GM23248 (cell line): Measurements from ENCODE around the gene STAMBP. TPM values are rescaled to one million over a fixed set of nuclear protein-coding genes. Genes with fewer than 3 reads are reported as not detected.

Experiments used
- DNase-seq: peaks from one replicate; pipeline ENCODE4 v3.0.0-alpha.2; 2015
- H2AFZ ChIP-seq: fragments of 200-600 bp; sonication (generic); 2 replicates; pipeline ENCODE4 v1.6.1; 2016; ENCODE audit warnings: antibody characterized with exemption
- H3F3A ChIP-seq: fragments of 200-600 bp; sonication (generic); 2 replicates; pipeline ENCODE4 v1.6.1; 2016; ENCODE audit warnings: mild to moderate bottlenecking, antibody characterized with exemption, mixed run types; ENCODE audit not compliant: insufficient read depth
- H3K27ac ChIP-seq: fragments of 200-600 bp; sonication (generic); 2 replicates; pipeline ENCODE4 v1.5.1; 2016; ENCODE audit warnings: mild to moderate bottlenecking
- H3K27me3 ChIP-seq: fragments of 200-600 bp; sonication (generic); replicated peaks from 2 replicates; pipeline ENCODE4 v1.6.1; 2016; ENCODE audit warnings: mild to moderate bottlenecking; ENCODE audit not compliant: insufficient read depth
- H3K36me3 ChIP-seq: fragments of 200-600 bp; sonication (generic); 2 replicates; pipeline ENCODE4 v1.6.1; 2016; ENCODE audit warnings: low read depth, mild to moderate bottlenecking
- H3K4me1 ChIP-seq: fragments of 200-600 bp; sonication (generic); 2 replicates; pipeline ENCODE4 v1.6.1; 2016; ENCODE audit warnings: mild to moderate bottlenecking; ENCODE audit not compliant: insufficient read depth
- H3K4me2 ChIP-seq: fragments of 200-600 bp; sonication (generic); one replicate; pipeline ENCODE4 v1.6.1; 2016; ENCODE audit warnings: mild to moderate bottlenecking; ENCODE audit not compliant: unreplicated experiment
- H3K4me3 ChIP-seq: fragments of 200-600 bp; sonication (generic); 2 replicates; pipeline ENCODE4 v1.5.1; 2016; ENCODE audit warnings: mild to moderate bottlenecking
- H3K79me2 ChIP-seq: fragments of 200-600 bp; sonication (generic); 2 replicates; pipeline ENCODE4 v1.6.1; 2016; ENCODE audit warnings: mild to moderate bottlenecking; ENCODE audit not compliant: insufficient read depth
- H3K9ac ChIP-seq: fragments of 200-600 bp; sonication (generic); 2 replicates; pipeline ENCODE4 v1.6.1; 2016; ENCODE audit warnings: mild to moderate bottlenecking
- H3K9me2 ChIP-seq: fragments of 200-600 bp; sonication (generic); 2 replicates; pipeline ENCODE4 v1.6.1; 2016; ENCODE audit warnings: mixed run types, mild to moderate bottlenecking, moderate library complexity; ENCODE audit not compliant: insufficient read depth
- H3K9me3 ChIP-seq: fragments of 200-600 bp; sonication (generic); one replicate; pipeline ENCODE4 v1.6.1; 2017; ENCODE audit warnings: low read depth
- H4K20me1 ChIP-seq: fragments of 200-600 bp; sonication (generic); 2 replicates; pipeline ENCODE4 v1.6.0; 2016; ENCODE audit not compliant: insufficient read depth
- EZH2 ChIP-seq: fragments of 200-600 bp; sonication (generic); IDR thresholded peaks from 2 replicates; pipeline ENCODE4 v1.6.1; 2018; ENCODE audit warnings: antibody characterized with exemption, mild to moderate bottlenecking; ENCODE audit not compliant: insufficient read depth, poor library complexity, severe bottlenecking
- EZH2phosphoT487 ChIP-seq: fragments of 200-600 bp; sonication (generic); IDR thresholded peaks from 2 replicates; pipeline ENCODE4 v1.6.1; 2018; ENCODE audit warnings: antibody characterized with exemption, moderate library complexity, mild to moderate bottlenecking, low read depth; ENCODE audit not compliant: insufficient read depth
- WGBS, 2 experiments: methylation state at CpG; one replicate each; pipeline ENCODE4 v1.1.6; 2015 to 2017; ENCODE audit warnings: low lambda C conversion rate in 2 of 2, low coverage in 1 of 2; ENCODE audit errors: missing lambda C conversion rate in 2 of 2; 5-methylcytosine and 5-hydroxymethylcytosine counted together
- in situ Hi-C: fragments of 300-500 bp; cut with MboI; formaldehyde crosslinking; loops from 2 replicates; pipeline ENCODE4 v1.15.0; 2020
- polyA plus RNA-seq: library from polyadenylated mRNA; unstranded; fragments of >200 nt; fragmentation: Nextera tagmentation; extraction: Ambion mirVana; gene quantifications from 2 replicates; pipeline ENCODE4 v1.2.1, GENCODE V29; 2016
- total RNA-seq: library from RNA; depleted of rRNA; stranded (reverse); fragments of >200 nt; shearing (Covaris generic); gene quantifications from 2 replicates; pipeline ENCODE4 v1.2.3, GENCODE V29; 2014

The STAMBP gene
- total and polyA plus RNA-seq, 2 experiments from 2014 or later = 24.4 to 35.9 TPM

DNA sequence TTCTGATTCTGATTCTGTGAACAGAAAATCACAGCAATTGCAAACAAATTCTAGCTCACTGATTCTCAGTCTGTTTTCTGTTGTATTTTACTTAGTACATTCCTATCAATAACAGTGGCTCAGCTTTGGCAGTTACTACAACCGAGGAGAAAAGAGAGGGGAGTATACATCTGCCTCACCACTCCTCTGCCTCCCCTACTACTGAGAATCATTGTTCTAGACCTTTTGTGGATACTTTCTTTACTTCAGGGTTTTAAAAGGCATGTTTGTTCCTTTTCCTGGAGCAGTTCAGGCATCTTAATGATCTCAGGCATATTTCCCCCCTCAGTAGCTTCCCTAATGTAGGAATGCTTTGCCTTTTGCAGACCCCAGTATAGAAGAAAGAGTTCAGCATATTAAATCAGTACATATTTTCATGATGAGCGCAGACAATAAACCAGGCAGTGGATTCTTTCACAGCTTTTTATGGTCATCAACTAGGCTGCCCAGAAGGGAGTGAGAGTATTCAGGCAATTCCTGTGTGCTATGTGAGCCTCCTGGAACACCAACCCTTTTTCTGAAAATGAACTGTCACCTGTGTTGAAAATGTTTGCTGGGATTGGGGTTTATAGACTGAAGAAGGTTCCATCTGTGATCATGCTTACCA lies 10.3 kb downstream of the STAMBP start:
- 56 to 62% methylated on average over 2 of the region's 2 CpGs for WGBS, 2 experiments
- TF ChIP-seq EZH2phosphoT487 (no peak), EZH2 (no peak)
- in situ Hi-C loops = no loop called here
- peaks cover 18% of the 10 kb centered on the region for H3F3A ChIP-seq
- no peak overlapping the region for H3K4me2 ChIP-seq
- H4K20me1 ChIP-seq = no peaks in the 10 kb centered on the region
- H3K36me3 ChIP-seq = 0 out of 2 replicates have a peak, but pooled peaks cover 7% of the 10 kb centered on the region
- no peak for DNase-seq
- H3K9ac ChIP-seq = no peak overlapping the region
- peaks cover 3% of the 10 kb centered on the region; the same call in 1 of the 2 replicates for H3K4me1 ChIP-seq
- no peaks in the 10 kb centered on the region for H3K9me2 ChIP-seq
- H3K27me3 ChIP-seq = no peaks in the 10 kb centered on the region; the same call in 1 of the 2 replicates
- H3K79me2 ChIP-seq = peaks cover 12% of the 10 kb centered on the region; the same call in 1 of the 2 replicates
- no peaks in the 10 kb centered on the region for H3K9me3 ChIP-seq
- H3K4me3 ChIP-seq = no peak overlapping the region
- no peak overlapping the region for H3K27ac ChIP-seq
- no peak overlapping the region for H2AFZ ChIP-seq

- Histone ChIP-seq H4K20me1 (no peaks in the 10 kb centered on the region), H3F3A (peaks cover 18% of the 10 kb centered on the region), H3K4me2 (no peak overlapping the region), H3K9ac (no peak overlapping the region), H3K4me1 (peaks cover 3% of the 10 kb centered on the region; the same call in 1 of the 2 replicates), H3K79me2 (peaks cover 12% of the 10 kb centered on the region; the same call in 1 of the 2 replicates), H3K27ac (no peak overlapping the region), H3K4me3 (no peak overlapping the region), H2AFZ (no peak overlapping the region), H3K36me3 (peaks cover 9% of the 10 kb centered on the region; the same call in 1 of the 2 replicates), H3K9me3 (no peaks in the 10 kb centered on the region), H3K9me2 (no peaks in the 10 kb centered on the region), H3K27me3 (no peaks in the 10 kb centered on the region; the same call in 1 of the 2 replicates)
- no peak for TF ChIP-seq EZH2
- peak; percentile 42 for DNase-seq
- in situ Hi-C loops = no loop called here
- 84 to 89% methylated on average over 3 of the region's 3 CpGs for WGBS, 2 experiments
Measured at GRCh38 chr2:73839653-73840411, 11.1 kb downstream of the STAMBP start.

DNA sequence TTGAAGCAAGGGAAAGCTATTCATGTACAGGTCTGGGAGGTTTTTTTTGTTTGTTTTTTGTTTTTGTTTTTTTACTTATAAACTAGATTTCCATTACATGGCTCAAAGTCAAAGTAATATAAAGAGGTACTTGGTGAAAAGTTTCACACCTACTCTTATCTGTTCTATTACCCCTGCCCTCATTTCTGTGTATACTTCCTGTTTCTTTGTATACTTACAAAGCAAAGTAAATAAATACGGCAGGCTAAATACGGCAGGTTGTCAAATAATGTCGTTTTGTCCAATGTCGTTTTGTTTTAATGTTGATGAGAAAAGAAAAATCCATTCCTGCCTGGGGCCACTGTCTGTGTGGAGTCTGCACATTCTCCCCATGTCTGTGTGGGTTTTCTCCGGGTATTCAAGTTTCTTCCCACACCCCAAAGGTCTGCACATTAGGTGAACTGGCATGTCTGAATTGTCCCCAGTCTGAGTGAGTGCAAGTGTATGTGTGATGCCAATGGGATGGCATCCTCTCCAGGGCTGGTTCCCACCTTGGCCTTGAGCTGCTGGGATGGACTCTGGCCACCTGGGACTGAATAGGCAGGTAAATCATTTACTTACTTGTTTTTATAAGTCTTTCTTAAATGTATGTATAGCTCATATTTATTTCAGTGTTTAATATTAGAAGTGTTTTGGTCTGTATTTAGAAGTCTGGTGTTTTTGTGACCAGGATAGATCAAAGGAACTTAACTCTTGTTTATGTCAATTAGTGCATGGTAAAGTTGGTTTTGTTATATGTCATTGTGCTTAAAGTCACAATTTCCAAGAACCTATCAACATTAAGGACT lies 13.4 kb downstream of the STAMBP start:
- in situ Hi-C loops = no loop called here
- no peaks in the 10 kb centered on the region for H3K9me2 ChIP-seq
- no peaks in the 10 kb centered on the region for H4K20me1 ChIP-seq
- H3F3A ChIP-seq = peaks cover 18% of the 10 kb centered on the region
- H3K27ac ChIP-seq = no peak overlapping the region
- H3K4me3 ChIP-seq = no peak overlapping the region
- TF ChIP-seq EZH2 (no peak), EZH2phosphoT487 (no peak)
- DNase-seq = no peak
- H2AFZ ChIP-seq = no peak overlapping the region
- H3K4me2 ChIP-seq = no peak overlapping the region
- H3K36me3 ChIP-seq = peaks cover 26% of the 10 kb centered on the region; the same call in 1 of the 2 replicates
- no peaks in the 10 kb centered on the region; the same call in 1 of the 2 replicates for H3K27me3 ChIP-seq
- H3K79me2 ChIP-seq = peaks cover 12% of the 10 kb centered on the region; the same call in 1 of the 2 replicates
- no peaks in the 10 kb centered on the region for H3K9me3 ChIP-seq
- WGBS, 2 experiments = 96 to 98% methylated on average over 5 of the region's 5 CpGs
- no peak overlapping the region for H3K9ac ChIP-seq
- peaks cover 3% of the 10 kb centered on the region; the same call in 1 of the 2 replicates for H3K4me1 ChIP-seq

- in situ Hi-C loops = no loop called here
- H2AFZ ChIP-seq = no peak overlapping the region
- no peak for DNase-seq
- no peak overlapping the region for H3K9ac ChIP-seq
- no peaks in the 10 kb centered on the region for H3K9me3 ChIP-seq
- peaks cover 16% of the 10 kb centered on the region for H3F3A ChIP-seq
- no peak overlapping the region for H3K4me2 ChIP-seq
- WGBS, 2 experiments = 87 to 92% methylated on average over 1 of the region's 1 CpG
- peaks cover 5% of the 10 kb centered on the region; the same call in 1 of the 2 replicates for H3K27me3 ChIP-seq
- H3K4me3 ChIP-seq = no peak overlapping the region
- H3K36me3 ChIP-seq = peaks cover 32% of the 10 kb centered on the region; the same call in 1 of the 2 replicates
- H3K9me2 ChIP-seq = no peaks in the 10 kb centered on the region
- H4K20me1 ChIP-seq = no peaks in the 10 kb centered on the region
- no peak overlapping the region for H3K27ac ChIP-seq
- TF ChIP-seq EZH2 = no peak
- no peak for TF ChIP-seq EZH2phosphoT487
- peaks cover 3% of the 10 kb centered on the region; the same call in 1 of the 2 replicates for H3K4me1 ChIP-seq
- H3K79me2 ChIP-seq = peaks cover 12% of the 10 kb centered on the region; the same call in 1 of the 2 replicates
Measured at GRCh38 chr2:73842739-73843019, 13.9 kb downstream of the STAMBP start.
